Measurements from ENCODE around the gene KCTD4. TPM values are rescaled to one million over a fixed set of nuclear protein-coding genes. Genes with fewer than 3 reads are reported as not detected.
A peak's percentile ranks its signal among the peaks of the same experiment; 100 is the strongest.

The KCTD4 gene
- total RNA-seq, 1 donor = under 0.01 TPM

DNA sequence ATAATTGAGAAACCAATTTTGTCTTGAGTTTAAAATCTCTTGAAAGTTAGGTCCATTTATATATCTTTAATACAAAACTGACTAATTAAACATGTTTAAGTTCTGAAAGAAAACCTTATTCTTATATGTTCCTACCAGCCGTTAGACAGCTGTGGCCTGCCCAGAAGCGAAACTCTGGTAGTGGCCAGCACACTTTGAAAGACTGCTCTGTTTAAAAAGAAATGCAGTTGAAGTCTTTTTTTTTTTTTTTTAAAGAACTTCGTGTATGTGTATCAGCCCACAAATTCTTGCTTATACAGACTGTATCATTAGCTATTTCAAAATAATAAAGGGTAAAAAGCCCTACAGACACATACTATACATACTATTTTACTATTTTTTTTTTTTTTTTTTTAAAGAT is 34.0 kb downstream of the KCTD4 start:
- Histone ChIP-seq H3K4me3 (ENCODE audit: insufficient read depth, low read length) (no peak overlapping the region), H3K27me3 (ENCODE audit: insufficient read depth, low read length) (no peaks in the 10 kb centered on the region), H3K79me2 (ENCODE audit: insufficient read depth, low read length) (peaks cover 21% of the 10 kb centered on the region), H2AFZ (ENCODE audit: low read length) (no peak overlapping the region), H3K27ac (ENCODE audit: low read depth, low read length) (no peak overlapping the region), H3K36me3 (ENCODE audit: insufficient read depth, low read length) (no peaks in the 10 kb centered on the region), H3K4me1 (ENCODE audit: insufficient read depth, low read length) (peaks cover 23% of the 10 kb centered on the region), H4K20me1 (ENCODE audit: insufficient read depth, low read length) (no peaks in the 10 kb centered on the region), H3K9me3 (ENCODE audit: low read depth, low read length) (no peaks in the 10 kb centered on the region), H3K4me2 (ENCODE audit: insufficient read depth, low read length) (no peak overlapping the region)
- DNase-seq (ENCODE audit: insufficient read length, low spot score, missing footprints) = peak; percentile 4
- TF ChIP-seq, protein P1, sequence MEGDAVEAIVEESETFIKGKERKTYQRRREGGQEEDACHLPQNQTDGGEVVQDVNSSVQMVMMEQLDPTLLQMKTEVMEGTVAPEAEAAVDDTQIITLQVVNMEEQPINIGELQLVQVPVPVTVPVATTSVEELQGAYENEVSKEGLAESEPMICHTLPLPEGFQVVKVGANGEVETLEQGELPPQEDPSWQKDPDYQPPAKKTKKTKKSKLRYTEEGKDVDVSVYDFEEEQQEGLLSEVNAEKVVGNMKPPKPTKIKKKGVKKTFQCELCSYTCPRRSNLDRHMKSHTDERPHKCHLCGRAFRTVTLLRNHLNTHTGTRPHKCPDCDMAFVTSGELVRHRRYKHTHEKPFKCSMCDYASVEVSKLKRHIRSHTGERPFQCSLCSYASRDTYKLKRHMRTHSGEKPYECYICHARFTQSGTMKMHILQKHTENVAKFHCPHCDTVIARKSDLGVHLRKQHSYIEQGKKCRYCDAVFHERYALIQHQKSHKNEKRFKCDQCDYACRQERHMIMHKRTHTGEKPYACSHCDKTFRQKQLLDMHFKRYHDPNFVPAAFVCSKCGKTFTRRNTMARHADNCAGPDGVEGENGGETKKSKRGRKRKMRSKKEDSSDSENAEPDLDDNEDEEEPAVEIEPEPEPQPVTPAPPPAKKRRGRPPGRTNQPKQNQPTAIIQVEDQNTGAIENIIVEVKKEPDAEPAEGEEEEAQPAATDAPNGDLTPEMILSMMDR (IDR thresholded peaks at IDR 0.05; ENCODE audit: extremely low read depth, low read depth, low read length) = no peak

DNA sequence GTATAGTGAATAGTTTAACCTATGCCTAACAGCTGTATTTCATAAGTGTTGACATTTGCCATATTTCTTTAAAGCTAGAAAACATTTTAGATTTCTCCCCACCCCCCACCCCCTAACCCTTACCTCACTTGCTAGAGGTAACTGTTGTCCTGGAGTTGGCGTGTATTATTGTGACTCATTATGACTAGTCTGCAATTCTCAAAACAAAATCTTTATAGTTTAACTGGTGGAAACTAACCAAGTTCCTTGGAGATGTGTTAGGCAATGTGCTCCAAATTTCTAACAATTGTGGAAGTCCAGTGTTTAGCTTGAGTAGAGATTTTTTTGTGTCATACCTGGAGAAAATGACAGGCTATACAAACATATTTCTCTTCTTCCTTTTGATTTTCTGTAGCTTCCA is 38.0 kb downstream of the KCTD4 start:
- TF ChIP-seq, protein P1 (IDR thresholded peaks at IDR 0.05; ENCODE audit: extremely low read depth, low read depth, low read length) = no peak
- H2AFZ ChIP-seq (ENCODE audit: low read length) = no peak overlapping the region
- H3K27me3 ChIP-seq (ENCODE audit: insufficient read depth, low read length) = no peaks in the 10 kb centered on the region
- peaks cover 14% of the 10 kb centered on the region for H3K79me2 ChIP-seq (ENCODE audit: insufficient read depth, low read length)
- peak overlapping the region; percentile 85 for H3K27ac ChIP-seq (ENCODE audit: low read depth, low read length)
- DNase-seq (ENCODE audit: insufficient read length, low spot score, missing footprints) = peak; percentile 84
- peaks cover under 1% of the 10 kb centered on the region for H3K36me3 ChIP-seq (ENCODE audit: insufficient read depth, low read length)
- no peak overlapping the region for H3K4me3 ChIP-seq (ENCODE audit: insufficient read depth, low read length)
- no peaks in the 10 kb centered on the region for H4K20me1 ChIP-seq (ENCODE audit: insufficient read depth, low read length)
- peak overlapping the region; percentile 41 for H3K4me2 ChIP-seq (ENCODE audit: insufficient read depth, low read length)
- H3K9me3 ChIP-seq (ENCODE audit: low read depth, low read length) = no peaks in the 10 kb centered on the region
- H3K4me1 ChIP-seq (ENCODE audit: insufficient read depth, low read length) = peaks cover 20% of the 10 kb centered on the region

DNA sequence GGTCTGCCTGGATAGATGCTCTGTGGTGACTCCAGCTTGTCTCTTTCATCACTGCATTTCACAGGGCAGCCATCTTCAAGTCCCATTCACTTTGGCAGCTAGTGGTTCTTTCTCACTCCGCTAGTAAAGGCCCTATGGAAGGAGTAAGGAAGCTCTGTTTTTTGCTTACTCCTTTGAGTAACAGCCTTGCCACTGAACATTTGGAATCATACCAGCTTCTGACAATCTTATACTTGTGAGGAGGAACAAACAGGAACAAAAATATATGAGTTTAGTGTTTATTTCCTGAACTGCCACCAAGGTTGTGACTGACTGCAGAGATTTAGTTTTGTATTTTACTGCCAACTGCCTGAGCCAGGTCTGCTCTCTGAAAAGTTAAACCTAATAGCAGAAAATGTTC is 38.7 kb downstream of the KCTD4 start:
- H3K4me1 ChIP-seq (ENCODE audit: insufficient read depth, low read length) = peaks cover 18% of the 10 kb centered on the region
- H3K9me3 ChIP-seq (ENCODE audit: low read depth, low read length) = no peaks in the 10 kb centered on the region
- peak overlapping the region; percentile 85 for H3K27ac ChIP-seq (ENCODE audit: low read depth, low read length)
- H3K79me2 ChIP-seq (ENCODE audit: insufficient read depth, low read length) = peaks cover 19% of the 10 kb centered on the region
- H3K4me3 ChIP-seq (ENCODE audit: insufficient read depth, low read length) = no peak overlapping the region
- no peak overlapping the region for H3K4me2 ChIP-seq (ENCODE audit: insufficient read depth, low read length)
- TF ChIP-seq, protein P1 (IDR thresholded peaks at IDR 0.05; ENCODE audit: extremely low read depth, low read depth, low read length) = no peak
- no peaks in the 10 kb centered on the region for H3K27me3 ChIP-seq (ENCODE audit: insufficient read depth, low read length)
- H4K20me1 ChIP-seq (ENCODE audit: insufficient read depth, low read length) = no peaks in the 10 kb centered on the region
- peak; percentile 9 for DNase-seq (ENCODE audit: insufficient read length, low spot score, missing footprints)
- no peak overlapping the region for H2AFZ ChIP-seq (ENCODE audit: low read length)
- H3K36me3 ChIP-seq (ENCODE audit: insufficient read depth, low read length) = peaks cover 5% of the 10 kb centered on the region

DNA sequence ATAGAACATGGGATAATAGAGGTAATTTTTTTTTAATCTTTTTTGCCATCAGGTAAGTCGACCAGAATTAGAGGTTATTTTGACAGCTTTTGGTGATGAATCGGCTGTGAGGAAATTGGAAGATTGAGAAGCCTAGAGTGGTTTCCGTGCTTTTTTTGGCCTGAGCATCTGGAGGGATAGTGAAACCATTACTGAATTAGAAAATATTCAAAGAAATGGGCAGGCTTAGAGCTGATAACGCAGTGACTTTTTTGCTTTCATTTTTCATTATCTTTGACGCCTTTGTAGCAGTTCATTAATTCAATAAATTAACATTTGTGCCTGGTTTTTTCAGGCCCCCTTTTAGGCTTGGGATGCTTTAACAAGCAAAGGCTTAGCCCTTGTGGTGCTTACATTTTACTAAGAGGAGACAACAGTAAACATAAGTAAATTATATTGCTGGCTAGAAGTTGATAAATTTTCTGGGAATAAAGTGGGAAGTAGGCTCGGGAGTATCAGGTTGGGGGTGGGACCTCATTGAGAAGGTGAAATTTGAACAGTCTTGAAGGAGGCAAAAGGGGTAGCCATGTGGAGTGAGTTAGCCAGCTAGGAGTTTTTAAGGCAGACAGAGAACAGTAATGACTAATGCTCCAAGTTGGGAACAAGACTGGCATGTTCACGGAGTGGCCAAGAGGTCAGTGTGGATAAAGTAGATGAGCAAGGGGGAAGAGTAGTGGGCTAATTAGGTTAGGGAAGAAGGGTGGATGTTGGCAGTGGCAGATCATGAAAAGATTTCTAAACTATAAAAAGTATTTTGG is 44.1 kb downstream of the KCTD4 start:
- Histone ChIP-seq H3K36me3 (ENCODE audit: insufficient read depth, low read length) (peaks cover 10% of the 10 kb centered on the region), H3K27me3 (ENCODE audit: insufficient read depth, low read length) (no peaks in the 10 kb centered on the region), H3K79me2 (ENCODE audit: insufficient read depth, low read length) (peaks cover 8% of the 10 kb centered on the region), H3K4me1 (ENCODE audit: insufficient read depth, low read length) (peaks cover 4% of the 10 kb centered on the region), H3K9me3 (ENCODE audit: low read depth, low read length) (no peaks in the 10 kb centered on the region), H3K27ac (ENCODE audit: low read depth, low read length) (peak overlapping the region; percentile 33), H4K20me1 (ENCODE audit: insufficient read depth, low read length) (no peaks in the 10 kb centered on the region), H3K4me2 (ENCODE audit: insufficient read depth, low read length) (peak overlapping the region; percentile 47), H3K4me3 (ENCODE audit: insufficient read depth, low read length) (no peak overlapping the region), H2AFZ (ENCODE audit: low read length) (no peak overlapping the region)
- TF ChIP-seq, protein P1 (IDR thresholded peaks at IDR 0.05; ENCODE audit: extremely low read depth, low read depth, low read length) = no peak
- DNase-seq (ENCODE audit: insufficient read length, low spot score, missing footprints) = peak; percentile 10
